Measurements from ENCODE around the gene TRIM24. TPM values are rescaled to one million over a fixed set of nuclear protein-coding genes. Genes with fewer than 3 reads are reported as not detected.

The TRIM24 gene
- total and polyA plus RNA-seq, 2 of the 13 experiments (the other 11 are each of a cell fraction or from before 2014, with no cell fraction given) = 100 to 106 TPM

- no peak; the same call in 2 of the 3 replicates for ATAC-seq
- DNase-seq (ENCODE audit: low spot score) = no peak
- Histone ChIP-seq H3K36me3 (replicated peaks in 1 of 2; ENCODE audit: control insufficient read depth in 1 of 2, insufficient read depth in 2 of 2, low read length in 2 of 2) (peaks cover 5 to 9% of the 10 kb centered on the region in 2 experiments; a peak in 3 of 5 replicates), H3K9me3 (ENCODE audit: low read length) (no peaks in the 10 kb centered on the region), H4K20me1 (ENCODE audit: insufficient read depth, low read length) (peaks cover 97% of the 10 kb centered on the region), H3K27ac (ENCODE audit: extremely low read length, insufficient read depth, low read length) (peak overlapping the region; percentile 64), H3K4me3 (replicated peaks in 1 of 3; ENCODE audit: insufficient read depth in 1 of 3, low read depth in 2 of 3, low read length in 3 of 3) (no peak overlapping the region), H3K4me2 (ENCODE audit: low read depth, low read length) (peak overlapping the region; percentile 26), H3K79me2 (ENCODE audit: insufficient read depth, low read length) (peaks cover 97% of the 10 kb centered on the region), H3K4me1 (ENCODE audit: insufficient read depth, low read length) (peaks cover 99% of the 10 kb centered on the region), H3K9ac (ENCODE audit: insufficient read depth, low read depth, low read length) (no peak overlapping the region), H2AFZ (ENCODE audit: low read length) (no peak overlapping the region), H3K27me3 (ENCODE audit: control insufficient read depth in 1 of 2, insufficient read depth in 2 of 2, low read length in 2 of 2) (no peaks in the 10 kb centered on the region)
- no peak for FAIRE-seq
- intact Hi-C loops (cut with micrococcal nuclease; ENCODE audit: unreplicated experiment) (loop anchor here (10.0 kb wide), 1 partner anchor 384 kb away; no protein-coding TSS in a partner anchor), in situ Hi-C loops (cut with HindIII; ENCODE audit: extremely low pct_ligation_motif_present, low pct_unique_long_range_greater_than_20kb) (no loop called here)
- WGBS (ENCODE audit: low lambda C conversion rate) = 50% methylated on average over 1 of the region's 1 CpG
- CTCF ChIA-PET (ENCODE audit: low intra/inter-chr PET ratio, low total read pairs) = no interaction called here
- no TSS peak for BruUV-seq (replicated peaks)
- POLR2A ChIA-PET = interaction anchor here (1.2 to 1.3 kb wide), 2 partner anchors 9 to 12 kb away, joined by 4 to 5 read pairs; no protein-coding TSS in a partner anchor
- TF ChIP-seq E2F2 (CRISPR knock-in tag; IDR thresholded peaks at IDR 0.05; ENCODE audit: borderline replicate concordance) = no peak
- TF ChIP-seq FIP1L1 (IDR thresholded peaks at IDR 0.05; ENCODE audit: borderline replicate concordance, insufficient read depth, low read depth, low read length) = no peak
- TF ChIP-seq ZBTB43 (CRISPR knock-in tag; conservative IDR thresholded peaks at IDR 0.05) = no peak
- no peak for TF ChIP-seq ZNF407 (CRISPR knock-in tag; IDR thresholded peaks at IDR 0.05; ENCODE audit: not compliant biosample characterization)
- peak; percentile 46; the same call in 1 of the 2 replicates for TF ChIP-seq ZNF770 (CRISPR knock-in tag; IDR thresholded peaks at IDR 0.05)
- peak; percentile 17; the same call in 1 of the 2 replicates for TF ChIP-seq GATAD2A (CRISPR knock-in tag; IDR thresholded peaks at IDR 0.05)
- peak; percentile 98 for TF ChIP-seq RBM22 (optimal IDR thresholded peaks at IDR 0.05; ENCODE audit: low read length)
- TF ChIP-seq RARA (CRISPR knock-in tag; IDR thresholded peaks at IDR 0.05) = no peak
- no peak for TF ChIP-seq MXD4 (CRISPR knock-in tag; IDR thresholded peaks at IDR 0.05)
- no peak for TF ChIP-seq SRSF4 (IDR thresholded peaks at IDR 0.05; ENCODE audit: low read depth, low read length, poor library complexity, severe bottlenecking)
- no peak for TF ChIP-seq ZNF724P (CRISPR knock-in tag; IDR thresholded peaks at IDR 0.05; ENCODE audit: borderline replicate concordance)
These were observed 18.4 kb downstream of the TRIM24 start for GRCh38 chr7:138478499-138478908.
